OCI-LY3 (cell line): ENCODE data around the gene SARDH.

ENCODE experiments used
- H2AFZ ChIP-seq: fragments of 200-600, 300-600 bp; shearing (Covaris generic); 2 replicates; pipeline ENCODE4 v1.6.0; 2014; ENCODE audit warnings: antibody characterized with exemption, low read depth, low read length
- H3K27ac ChIP-seq: fragments of 200-600, 300-600 bp; sonication (generic); 2 replicates; pipeline ENCODE4 v1.5.1; 2014; ENCODE audit warnings: mild to moderate bottlenecking, low read length, moderate library complexity, mixed read lengths
- H3K27me3 ChIP-seq: fragments of 200-600, 300-600 bp; sonication (generic); 2 replicates; pipeline ENCODE4 v1.6.1; 2014; ENCODE audit warnings: low read depth, low read length, mixed read lengths
- H3K36me3 ChIP-seq: fragments of 200-600, 300-600 bp; sonication (generic); replicated peaks from 2 replicates; pipeline ENCODE3; 2014; ENCODE audit warnings: low read depth, low read length, mixed read lengths
- H3K4me1 ChIP-seq: fragments of 300-600, 200-600 bp; sonication (generic); 2 replicates; pipeline ENCODE4 v1.6.1; 2014; ENCODE audit warnings: low read length, mixed read lengths
- H3K4me2 ChIP-seq: fragments of 200-600, 300-600 bp; sonication (generic); 2 replicates; pipeline ENCODE4 v1.6.1; 2014; ENCODE audit warnings: low read length, mixed read lengths
- H3K4me3 ChIP-seq: fragments of 300-600, 200-600 bp; sonication (generic); 2 replicates; pipeline ENCODE4 v1.5.1; 2014; ENCODE audit warnings: antibody characterized with exemption, mild to moderate bottlenecking, low read length, moderate library complexity
- H3K79me2 ChIP-seq: fragments of 300-600, 200-600 bp; shearing (Covaris generic); 2 replicates; pipeline ENCODE4 v1.6.1; 2014; ENCODE audit warnings: mild to moderate bottlenecking, low read length, mixed read lengths
- H3K9ac ChIP-seq: fragments of 300-600, 200-600 bp; shearing (Covaris generic); 2 replicates; pipeline ENCODE4 v1.6.0; 2014; ENCODE audit warnings: mild to moderate bottlenecking, low read length, moderate library complexity
- H3K9me3 ChIP-seq: fragments of 200-600, 300-600 bp; shearing (Covaris generic); 2 replicates; pipeline ENCODE4 v1.6.1; 2014; ENCODE audit warnings: low read length, mixed read lengths; ENCODE audit not compliant: insufficient read depth
- H4K20me1 ChIP-seq: fragments of 200-600, 300-600 bp; sonication (generic); 2 replicates; pipeline ENCODE4 v1.6.1; 2016; ENCODE audit warnings: low read length, mixed read lengths; ENCODE audit not compliant: insufficient read depth
- CTCF ChIP-seq: fragments of 200-600, 300-600 bp; sonication (generic); IDR thresholded peaks from 2 replicates; pipeline ENCODE4 v1.5.1; 2014; ENCODE audit warnings: antibody characterized with exemption, low read length, low read depth
- EZH2phosphoT487 ChIP-seq: fragments of 200-600 bp; shearing (Covaris generic); IDR thresholded peaks from 2 replicates; pipeline ENCODE4 v1.6.1; 2018; ENCODE audit warnings: antibody characterized with exemption, mixed run types, low read depth

SARDH gene

DNA sequence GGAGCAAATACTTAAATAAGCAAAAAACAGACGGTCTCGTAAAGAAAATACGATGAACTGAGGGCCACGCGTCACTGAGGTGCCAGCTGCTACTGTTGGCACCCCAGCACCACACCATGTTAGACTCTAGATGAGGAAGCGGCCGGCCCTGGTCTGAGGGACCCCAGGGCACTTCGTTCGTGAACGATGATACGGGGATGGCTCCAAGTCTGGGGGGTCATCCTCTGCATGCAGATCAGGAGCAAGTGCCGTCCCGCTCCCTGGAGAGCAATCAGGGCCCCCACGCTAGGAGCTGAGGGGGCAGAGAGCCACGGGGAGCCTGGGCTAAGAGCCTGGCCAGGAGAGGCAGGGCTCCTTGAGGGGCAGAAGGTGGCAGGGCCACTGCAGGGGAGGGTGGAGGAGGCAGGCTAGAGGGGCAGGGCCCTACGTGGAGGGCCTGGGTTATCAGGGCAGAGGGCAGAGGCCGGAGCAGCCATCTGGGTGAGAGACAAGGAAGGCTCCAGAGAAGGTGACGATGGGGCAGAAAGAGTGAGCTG lies 24.1 kb downstream of the SARDH start:
- no peaks in the 10 kb centered on the region for H3K9me3 ChIP-seq
- H3K4me1 ChIP-seq, result peaks cover 4% of the 10 kb centered on the region; the same call in 1 of the 2 replicates
- no peaks in the 10 kb centered on the region for H3K27me3 ChIP-seq
- H4K20me1 ChIP-seq, result no peaks in the 10 kb centered on the region
- no peaks in the 10 kb centered on the region for H3K79me2 ChIP-seq
- no peak overlapping the region for H3K27ac ChIP-seq
- H3K9ac ChIP-seq, result no peak overlapping the region
- H3K36me3 ChIP-seq, result no peaks in the 10 kb centered on the region
- no peak overlapping the region for H2AFZ ChIP-seq
- H3K4me3 ChIP-seq, result no peak overlapping the region
- no peak for TF ChIP-seq CTCF
- no peak for TF ChIP-seq EZH2phosphoT487
- H3K4me2 ChIP-seq, result no peak overlapping the region

DNA sequence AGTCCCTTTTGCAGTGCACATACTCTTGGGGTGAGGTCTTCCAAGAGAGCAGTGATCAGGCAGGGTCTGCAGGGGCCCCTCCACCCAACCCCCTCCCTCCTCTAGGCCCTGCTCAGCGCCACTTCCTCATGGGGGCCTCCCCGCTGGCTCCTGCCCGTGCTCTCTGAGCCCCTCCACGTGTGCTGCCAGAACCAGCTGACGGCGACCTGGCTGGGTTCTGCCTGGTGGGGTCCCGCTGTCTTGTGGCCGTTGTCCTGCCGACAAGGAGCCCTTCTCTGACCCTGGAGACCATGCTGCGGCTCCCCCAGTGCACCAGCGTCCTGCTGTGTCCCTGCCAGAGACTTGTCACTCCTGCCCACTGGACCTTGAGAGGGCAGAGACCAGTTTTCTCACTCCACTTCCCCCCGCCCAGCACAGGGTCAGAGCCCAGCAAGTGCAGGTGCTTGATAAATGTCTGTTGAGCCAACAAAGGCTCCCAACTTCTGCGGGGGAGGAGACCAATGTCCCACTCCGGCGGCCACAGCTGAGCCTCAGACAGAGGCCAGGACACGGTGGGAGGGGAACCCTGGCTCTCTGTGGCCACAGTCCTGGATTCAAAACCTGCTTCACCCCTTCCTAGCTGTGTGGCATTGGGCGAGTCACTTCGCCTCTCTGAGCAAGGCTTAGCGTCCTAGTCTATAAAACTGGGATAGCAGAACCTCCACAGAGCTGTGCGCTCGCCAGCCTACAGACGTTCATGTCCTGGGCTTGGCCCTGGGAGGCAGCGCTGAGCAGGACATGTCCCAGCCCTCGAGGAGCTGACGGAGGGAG lies 24.8 kb downstream of the SARDH start:
- Histone ChIP-seq H3K36me3 (no peaks in the 10 kb centered on the region), H3K27me3 (no peaks in the 10 kb centered on the region), H3K27ac (no peak overlapping the region), H3K4me3 (no peak overlapping the region), H3K4me2 (no peak overlapping the region), H2AFZ (no peak overlapping the region), H3K79me2 (no peaks in the 10 kb centered on the region), H3K9me3 (no peaks in the 10 kb centered on the region), H3K9ac (no peak overlapping the region), H3K4me1 (peaks cover 4% of the 10 kb centered on the region; the same call in 1 of the 2 replicates), H4K20me1 (no peaks in the 10 kb centered on the region)
- no peak for TF ChIP-seq CTCF
- TF ChIP-seq EZH2phosphoT487, result no peak

DNA sequence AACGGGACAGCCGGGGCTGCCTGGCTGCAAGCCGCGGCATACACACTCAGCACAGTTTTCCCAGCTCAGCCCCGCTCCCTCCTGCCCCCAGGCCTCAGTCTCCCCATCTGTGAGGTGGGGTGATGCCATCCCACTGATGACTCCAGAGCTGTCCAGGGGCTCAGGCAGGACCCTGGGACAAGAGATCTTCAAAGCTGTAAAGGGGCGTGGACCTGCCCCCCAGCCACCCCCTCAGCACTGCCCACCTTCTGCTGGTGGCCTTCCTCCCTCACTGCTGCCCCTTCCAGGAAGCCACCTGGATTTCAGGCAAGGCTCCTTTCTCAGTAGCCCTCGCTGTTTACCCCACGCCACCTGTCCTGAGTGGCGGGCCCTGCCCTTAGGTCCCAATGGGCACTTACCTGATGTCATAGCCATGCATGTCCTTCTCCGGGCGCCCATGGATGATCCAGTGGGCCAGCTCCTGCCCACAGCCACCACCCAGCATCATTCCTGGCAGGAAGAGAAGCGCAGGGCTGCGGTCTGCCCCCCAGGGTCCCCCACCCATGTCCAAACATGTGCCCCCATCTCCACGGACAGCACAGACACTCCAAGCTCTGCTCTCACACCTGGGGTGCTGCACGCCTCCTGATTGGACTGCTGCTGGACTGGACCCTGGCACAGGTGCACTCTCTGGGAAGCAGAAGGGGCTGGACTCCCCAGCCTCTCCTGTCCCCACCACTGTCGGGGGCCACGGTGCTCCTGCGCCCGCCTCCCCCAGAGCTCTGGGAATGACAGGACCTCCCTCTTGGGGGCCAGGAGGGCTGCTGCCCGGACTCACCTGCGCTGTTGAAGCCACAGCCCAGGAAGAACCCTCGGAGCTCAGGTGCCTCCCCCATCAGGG lies 25.7 kb downstream of the SARDH start:
- no peak overlapping the region for H3K4me3 ChIP-seq

More for the DNA sequence above, 25.7 kb downstream of the SARDH start:
- Histone ChIP-seq H3K79me2 (no peaks in the 10 kb centered on the region), H3K9ac (no peak overlapping the region), H2AFZ (no peak overlapping the region), H3K27ac (no peak overlapping the region), H3K9me3 (no peaks in the 10 kb centered on the region), H3K27me3 (no peaks in the 10 kb centered on the region), H3K36me3 (no peaks in the 10 kb centered on the region), H4K20me1 (no peaks in the 10 kb centered on the region), H3K4me1 (peaks cover 4% of the 10 kb centered on the region; the same call in 1 of the 2 replicates), H3K4me2 (no peak overlapping the region)
- TF ChIP-seq EZH2phosphoT487 (no peak), CTCF (no peak)
